HG03432 (cell line): ENCODE results near the gene USP3.

Experiments used
- ATAC-seq: cut with Tn5 transposase; IDR thresholded peaks from one replicate; pipeline ENCODE4 v1.9.1; 2021; ENCODE audit warnings: mild to moderate bottlenecking, moderate library complexity; ENCODE audit not compliant: unreplicated experiment

The USP3 gene, protein sequence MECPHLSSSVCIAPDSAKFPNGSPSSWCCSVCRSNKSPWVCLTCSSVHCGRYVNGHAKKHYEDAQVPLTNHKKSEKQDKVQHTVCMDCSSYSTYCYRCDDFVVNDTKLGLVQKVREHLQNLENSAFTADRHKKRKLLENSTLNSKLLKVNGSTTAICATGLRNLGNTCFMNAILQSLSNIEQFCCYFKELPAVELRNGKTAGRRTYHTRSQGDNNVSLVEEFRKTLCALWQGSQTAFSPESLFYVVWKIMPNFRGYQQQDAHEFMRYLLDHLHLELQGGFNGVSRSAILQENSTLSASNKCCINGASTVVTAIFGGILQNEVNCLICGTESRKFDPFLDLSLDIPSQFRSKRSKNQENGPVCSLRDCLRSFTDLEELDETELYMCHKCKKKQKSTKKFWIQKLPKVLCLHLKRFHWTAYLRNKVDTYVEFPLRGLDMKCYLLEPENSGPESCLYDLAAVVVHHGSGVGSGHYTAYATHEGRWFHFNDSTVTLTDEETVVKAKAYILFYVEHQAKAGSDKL

DNA sequence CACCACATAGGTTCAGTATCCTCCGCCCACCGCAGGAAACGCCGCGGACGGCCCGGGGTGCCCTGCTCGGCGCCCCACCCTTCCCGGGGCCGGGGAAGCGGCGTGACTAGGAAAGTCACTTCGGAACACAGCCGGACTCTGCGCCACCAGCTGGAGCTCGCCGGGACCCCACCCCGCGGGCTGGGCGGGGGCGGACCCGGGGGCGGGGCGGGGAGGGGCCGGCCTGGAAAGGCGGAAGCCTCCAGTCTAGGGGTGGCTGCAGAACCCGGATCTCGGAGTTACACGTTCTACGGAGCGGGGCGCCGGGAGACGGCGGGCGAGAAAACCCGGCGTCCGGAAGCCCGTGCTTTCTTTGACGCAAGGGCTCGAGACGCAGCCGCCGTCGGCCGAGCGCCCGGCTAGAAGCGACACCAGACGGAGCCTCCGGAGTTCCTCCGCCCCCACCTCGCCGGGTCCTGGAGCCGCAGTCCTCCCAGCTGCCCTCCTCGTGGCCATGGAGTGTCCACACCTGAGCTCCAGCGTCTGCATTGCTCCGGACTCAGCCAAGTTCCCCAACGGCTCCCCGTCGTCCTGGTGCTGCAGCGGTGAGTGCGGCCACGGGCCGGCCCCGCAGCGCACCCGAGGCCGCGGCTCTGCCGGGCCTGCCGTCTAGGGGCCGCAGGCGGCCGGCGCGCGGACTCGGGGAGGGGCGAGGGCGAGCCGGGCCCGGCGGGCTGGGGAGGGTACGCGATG is at the start of gene USP3:
USP3 (plus strand) TSS at position 347 of the 732 bp plus-strand sequence; CDS start at position 494, 147 bp downstream.
- ATAC-seq: peak; percentile 57

DNA sequence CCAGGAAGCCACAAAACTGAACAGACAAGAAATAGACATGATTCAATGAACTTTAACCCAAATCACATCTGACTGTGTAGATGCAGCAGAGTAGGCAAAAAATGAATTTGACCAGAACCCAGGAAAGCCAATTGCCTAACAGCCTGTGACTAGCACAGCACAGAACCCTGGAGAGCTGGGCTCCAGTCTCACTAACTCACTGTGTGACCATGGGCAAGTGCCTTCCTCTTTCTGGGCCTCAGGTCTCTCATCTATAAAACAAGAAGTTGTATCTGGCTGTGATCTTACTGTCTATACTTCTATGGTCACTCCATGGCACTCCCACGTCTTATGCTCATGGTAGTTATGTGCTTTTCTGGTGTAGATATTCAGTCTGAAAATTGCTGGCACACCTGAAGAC is 48.1 kb upstream of the USP3 start:
- no peak for ATAC-seq

GRCh38 chr15:63457379-63457778 is 47.0 kb upstream of the USP3 start:
- no peak for ATAC-seq

GRCh38 chr15:63458026-63458425 is 46.4 kb upstream of the USP3 start:
- no peak for ATAC-seq

DNA sequence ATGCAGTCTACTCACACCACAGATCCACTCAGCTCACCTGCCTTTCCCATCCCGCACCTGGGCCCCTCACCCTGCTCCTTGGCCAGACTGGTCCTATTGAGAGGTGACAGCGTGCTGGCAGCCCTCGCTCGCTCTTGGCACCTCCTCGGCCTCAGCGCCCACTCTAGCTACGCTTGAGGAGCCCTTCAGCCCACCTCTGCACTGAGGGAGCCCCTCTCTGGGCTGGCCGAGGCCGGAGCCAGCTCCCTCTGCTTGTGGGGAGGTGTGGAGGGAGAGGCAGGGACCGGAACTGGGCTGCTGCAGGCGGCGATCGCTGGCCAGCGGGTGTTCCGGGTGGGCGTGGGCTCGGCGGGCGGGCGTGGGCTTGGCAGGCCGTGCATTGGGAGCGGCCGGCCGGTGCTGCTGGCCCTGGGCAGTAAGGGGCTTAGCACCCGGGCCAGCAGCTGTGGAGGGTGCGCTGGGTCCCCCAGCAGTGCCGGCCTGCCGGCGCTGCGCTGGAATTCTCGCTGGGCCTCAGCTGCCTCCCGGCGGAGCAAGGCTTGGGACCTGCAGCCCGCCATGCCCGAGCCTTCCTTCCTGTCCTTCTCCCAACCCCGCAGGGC is 45.5 kb upstream of the USP3 start:
- ATAC-seq: no peak

GRCh38 chr15:63460210-63461155 is 43.9 kb upstream of the USP3 start:
- ATAC-seq: no peak

DNA sequence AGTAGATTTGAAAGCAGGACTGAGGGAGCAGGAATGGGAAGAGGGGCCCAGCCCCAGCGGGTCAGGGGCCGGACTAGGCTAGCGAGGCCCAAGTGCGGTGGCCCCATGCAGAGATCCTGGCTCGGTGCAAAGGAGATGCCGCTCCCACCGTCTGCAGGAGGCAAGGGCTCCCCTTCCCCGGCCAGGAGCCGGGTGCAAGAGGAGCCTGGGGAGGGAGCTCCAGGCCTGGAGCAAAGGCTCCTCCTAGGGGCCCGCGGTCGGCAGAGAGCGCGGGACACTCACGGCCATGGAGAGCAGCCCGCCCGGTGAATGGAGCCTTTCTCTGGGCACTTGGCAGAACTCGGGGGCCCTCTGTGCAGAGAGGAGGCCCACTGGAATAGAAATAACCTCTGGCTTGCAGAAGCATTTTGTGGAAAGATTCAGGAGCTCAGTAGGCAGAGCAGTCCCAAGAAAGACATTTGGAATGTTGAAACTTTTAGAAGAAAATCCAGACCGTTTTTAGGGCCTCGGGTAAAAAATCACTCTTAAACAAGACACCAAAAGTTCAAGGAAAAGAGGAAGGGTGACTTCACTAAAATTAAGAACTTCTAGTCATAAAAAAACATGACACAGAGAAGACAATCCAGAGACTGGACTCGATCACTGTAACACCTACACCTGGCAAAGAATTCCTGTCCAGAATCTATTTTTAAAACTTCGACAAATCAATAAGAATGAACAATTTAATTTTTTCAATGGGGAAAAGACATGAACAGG is 43.0 kb upstream of the USP3 start:
- no peak for ATAC-seq

DNA sequence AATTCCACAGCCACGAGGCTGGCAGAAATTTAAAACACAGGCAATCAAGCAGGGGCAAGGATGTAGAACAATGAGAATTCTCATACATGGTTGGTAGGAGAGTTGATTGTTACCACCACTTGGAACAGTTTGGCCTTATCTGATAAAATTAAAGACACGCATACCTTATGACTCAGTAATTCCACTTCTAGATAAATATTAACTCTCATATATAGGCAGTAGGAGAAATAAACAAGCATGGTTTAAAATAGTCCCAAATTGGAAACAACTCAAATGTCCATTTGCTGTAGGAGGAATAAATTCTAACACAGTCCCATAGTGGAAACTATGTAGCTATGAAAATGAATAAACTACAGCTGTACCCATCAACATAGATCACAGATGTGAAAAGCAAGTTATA is 42.3 kb upstream of the USP3 start:
- ATAC-seq: no peak

GRCh38 chr15:63463036-63463435 is 41.4 kb upstream of the USP3 start:
- no peak for ATAC-seq

- ATAC-seq: no peak
Observed at GRCh38 chr15:63463793-63464192, 40.6 kb upstream of the USP3 start.

GRCh38 chr15:63465104-63465503 is 39.3 kb upstream of the USP3 start:
- no peak for ATAC-seq

GRCh38 chr15:63466378-63467192 is 37.8 kb upstream of the USP3 start:
- ATAC-seq: no peak

DNA sequence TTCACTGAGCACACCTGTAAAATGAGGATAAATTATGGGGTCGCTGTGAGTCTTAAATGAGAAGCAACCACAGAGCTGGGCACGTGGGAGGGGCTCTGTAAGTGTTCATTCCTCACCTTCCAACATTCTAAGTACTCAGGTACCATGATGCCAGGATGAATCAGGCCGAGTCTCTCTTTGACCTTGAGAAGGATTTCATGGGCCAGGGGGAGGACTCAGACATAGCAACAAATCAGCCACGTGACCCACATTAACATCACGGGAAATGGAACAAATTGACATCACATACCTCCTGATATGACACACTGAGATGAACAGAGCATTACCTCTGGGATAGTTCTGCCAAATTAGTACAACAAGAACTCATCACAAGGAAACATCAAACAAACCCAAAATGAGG is 35.2 kb upstream of the USP3 start:
- ATAC-seq: no peak

DNA sequence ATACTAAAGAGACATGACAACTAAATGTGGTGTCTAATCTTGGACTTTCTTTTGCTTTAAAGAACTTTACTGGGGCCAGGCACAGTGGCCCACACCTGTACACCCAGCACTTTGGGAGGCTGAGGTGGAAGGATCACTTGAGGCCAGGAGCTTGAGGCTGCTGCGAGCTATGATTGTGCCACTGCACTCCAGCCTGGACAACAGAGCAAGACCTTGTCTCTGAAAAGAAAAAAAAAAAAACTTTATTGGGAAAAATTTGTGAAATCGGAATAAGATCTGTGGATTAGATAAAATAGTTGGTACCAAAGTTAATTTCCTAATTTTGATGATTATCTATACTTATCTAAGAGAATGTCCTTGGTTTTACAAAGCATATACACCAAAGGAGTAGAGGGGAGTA is 34.4 kb upstream of the USP3 start:
- no peak for ATAC-seq

- ATAC-seq: peak; percentile 43
Observed at GRCh38 chr15:63473007-63473748, 31.2 kb upstream of the USP3 start.

DNA sequence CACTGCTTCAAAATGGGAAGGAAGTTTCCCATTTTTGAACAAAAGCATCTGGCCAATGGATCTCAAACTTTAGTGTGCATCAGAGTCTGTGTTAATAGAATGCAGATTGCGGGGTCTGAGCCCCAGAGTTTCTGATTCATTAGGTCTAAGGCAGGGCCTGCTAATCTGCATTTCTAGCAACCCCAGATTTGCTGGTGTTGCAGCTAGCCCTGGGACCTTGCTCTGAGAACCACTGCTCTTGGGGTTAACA is 30.7 kb upstream of the USP3 start:
- ATAC-seq: peak; percentile 18

DNA sequence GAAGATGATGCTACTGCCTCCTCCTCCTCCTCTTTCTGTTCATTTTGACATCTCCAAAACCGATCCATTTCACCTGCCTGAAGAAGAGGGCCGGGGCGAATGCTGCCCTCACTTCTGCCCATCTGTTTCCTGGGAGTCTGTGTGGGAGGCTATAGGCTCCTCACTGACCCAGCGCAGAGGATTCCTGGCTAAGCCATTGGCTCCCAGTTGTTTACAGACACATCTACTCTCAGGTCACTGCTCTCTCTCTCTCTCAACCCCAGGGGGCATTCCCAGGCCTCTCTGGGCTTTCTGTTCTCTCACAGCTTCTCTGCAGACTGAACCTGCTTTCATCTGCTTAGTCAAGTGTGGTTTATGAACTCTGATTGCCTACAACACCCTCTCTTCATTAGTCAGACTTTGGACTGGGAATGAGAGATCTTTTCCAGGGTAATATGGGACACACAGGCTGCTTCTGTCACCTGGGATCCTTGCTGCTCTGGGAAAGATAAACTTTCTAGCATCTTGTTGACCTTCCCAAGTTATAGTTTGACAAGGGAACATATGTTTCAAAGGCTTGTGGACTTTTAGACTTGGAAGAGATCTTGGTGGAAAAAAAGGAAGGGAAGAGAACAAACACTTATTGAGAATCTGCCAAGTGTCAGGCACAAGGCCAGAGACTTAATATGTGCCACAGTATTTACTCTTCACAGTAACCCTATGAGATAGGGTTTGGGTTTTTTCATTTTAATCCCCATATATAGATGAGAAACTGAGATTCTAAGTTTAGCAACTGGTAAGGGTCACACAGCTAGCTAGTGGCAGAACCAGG is 30.2 kb upstream of the USP3 start:
- peak; percentile 65 for ATAC-seq
